Measurements from ENCODE around the gene ZNF669.

Gene ZNF669

GRCh38 chr1:247056071-247056470 lies 48.1 kb downstream of the ZNF669 start:
- no peak for DNase-seq

DNA sequence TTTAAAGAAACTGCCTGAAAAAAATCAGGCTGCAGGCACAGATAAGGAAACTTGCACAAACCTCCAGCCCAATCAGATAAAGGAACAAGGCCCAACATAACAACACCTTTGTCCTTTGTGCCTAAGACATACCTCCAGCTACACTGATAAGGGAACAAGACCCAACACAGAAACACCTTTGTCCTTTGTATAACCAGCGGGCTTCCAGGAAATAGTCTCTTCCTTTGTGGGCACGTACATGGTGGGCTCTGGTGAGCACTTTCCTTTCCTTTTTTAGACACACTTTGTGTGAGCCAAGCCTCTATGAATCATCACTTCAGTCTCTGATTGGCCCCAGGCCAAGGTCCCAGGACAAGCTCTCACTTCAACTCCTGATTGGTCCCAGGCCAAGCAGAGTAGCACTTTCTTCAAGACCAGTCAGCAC lies 49.2 kb downstream of the ZNF669 start:
- no peak for DNase-seq
